Chondrocyte (in vitro differentiated cells): ENCODE measurements around the gene RFX4. TPM values are rescaled to one million over a fixed set of nuclear protein-coding genes. Genes with fewer than 3 reads are reported as not detected.

ENCODE experiments used
- DNase-seq: peaks from one replicate; pipeline ENCODE4 v3.0.0; 2021; ENCODE audit warnings: mixed read lengths, low spot score
- H3K27ac Mint-ChIP-seq: one replicate; pipeline ENCODE4 v1.8.0; 2021; ENCODE audit warnings: mild to moderate bottlenecking, moderate library complexity, mixed read lengths; ENCODE audit not compliant: unreplicated experiment
- H3K27me3 Mint-ChIP-seq: 2 replicates; pipeline ENCODE4 v1.8.0; 2021; ENCODE audit warnings: low read depth, mixed read lengths
- H3K36me3 Mint-ChIP-seq: 2 replicates; pipeline ENCODE4 v1.8.0; 2021; ENCODE audit warnings: low read depth, mixed read lengths
- H3K4me1 Mint-ChIP-seq: 2 replicates; pipeline ENCODE4 v1.8.0; 2021; ENCODE audit warnings: low read depth, mild to moderate bottlenecking, mixed read lengths
- H3K4me3 Mint-ChIP-seq: one replicate; pipeline ENCODE4 v1.8.0; 2021; ENCODE audit warnings: mild to moderate bottlenecking, moderate library complexity, mixed read lengths; ENCODE audit not compliant: unreplicated experiment
- H3K9me3 Mint-ChIP-seq: 2 replicates; pipeline ENCODE4 v1.8.0; 2021; ENCODE audit warnings: low read depth, mixed read lengths
- total RNA-seq: library from RNA; stranded (reverse); gene quantifications from 3 replicates; pipeline ENCODE4 v1.2.1, GENCODE V29; 2021
- TF ChIP-seq, protein P1 (sequence below): fragments of 200-600 bp; sonication (generic); IDR thresholded peaks from 2 replicates; pipeline ENCODE4 v1.5.0; 2021; ENCODE audit warnings: antibody characterized with exemption, mild to moderate bottlenecking, moderate library complexity

The RFX4 gene
- total RNA-seq, 1 donor from 2014 or later: not detected

DNA sequence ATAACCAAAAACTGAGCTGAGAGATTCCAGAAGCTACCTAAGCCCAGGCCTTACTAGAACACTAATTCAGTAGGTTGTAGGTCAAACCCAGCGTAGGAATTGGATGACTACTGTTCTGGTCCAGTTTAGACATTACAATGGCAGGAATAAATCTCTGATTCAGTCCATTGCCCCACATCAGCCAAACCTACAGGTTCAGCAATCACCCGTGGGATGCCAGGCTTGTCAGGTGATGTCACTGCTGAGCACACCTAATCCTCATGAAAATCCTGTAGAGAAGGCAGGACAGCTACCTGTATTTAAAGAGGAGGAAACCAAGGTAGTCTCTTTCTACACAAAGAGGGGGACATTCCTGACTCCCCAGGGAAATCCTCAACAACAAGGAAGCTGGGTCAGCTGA lies 63.7 kb downstream of the RFX4 start:
- peaks cover 15% of the 10 kb centered on the region for H3K4me1 Mint-ChIP-seq
- H3K27me3 Mint-ChIP-seq: no peaks in the 10 kb centered on the region
- DNase-seq: no peak
- H3K36me3 Mint-ChIP-seq: no peaks in the 10 kb centered on the region
- H3K4me3 Mint-ChIP-seq: no peak overlapping the region
- H3K27ac Mint-ChIP-seq: no peak overlapping the region
- TF ChIP-seq, protein P1, sequence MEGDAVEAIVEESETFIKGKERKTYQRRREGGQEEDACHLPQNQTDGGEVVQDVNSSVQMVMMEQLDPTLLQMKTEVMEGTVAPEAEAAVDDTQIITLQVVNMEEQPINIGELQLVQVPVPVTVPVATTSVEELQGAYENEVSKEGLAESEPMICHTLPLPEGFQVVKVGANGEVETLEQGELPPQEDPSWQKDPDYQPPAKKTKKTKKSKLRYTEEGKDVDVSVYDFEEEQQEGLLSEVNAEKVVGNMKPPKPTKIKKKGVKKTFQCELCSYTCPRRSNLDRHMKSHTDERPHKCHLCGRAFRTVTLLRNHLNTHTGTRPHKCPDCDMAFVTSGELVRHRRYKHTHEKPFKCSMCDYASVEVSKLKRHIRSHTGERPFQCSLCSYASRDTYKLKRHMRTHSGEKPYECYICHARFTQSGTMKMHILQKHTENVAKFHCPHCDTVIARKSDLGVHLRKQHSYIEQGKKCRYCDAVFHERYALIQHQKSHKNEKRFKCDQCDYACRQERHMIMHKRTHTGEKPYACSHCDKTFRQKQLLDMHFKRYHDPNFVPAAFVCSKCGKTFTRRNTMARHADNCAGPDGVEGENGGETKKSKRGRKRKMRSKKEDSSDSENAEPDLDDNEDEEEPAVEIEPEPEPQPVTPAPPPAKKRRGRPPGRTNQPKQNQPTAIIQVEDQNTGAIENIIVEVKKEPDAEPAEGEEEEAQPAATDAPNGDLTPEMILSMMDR: no peak
- no peaks in the 10 kb centered on the region for H3K9me3 Mint-ChIP-seq

DNA sequence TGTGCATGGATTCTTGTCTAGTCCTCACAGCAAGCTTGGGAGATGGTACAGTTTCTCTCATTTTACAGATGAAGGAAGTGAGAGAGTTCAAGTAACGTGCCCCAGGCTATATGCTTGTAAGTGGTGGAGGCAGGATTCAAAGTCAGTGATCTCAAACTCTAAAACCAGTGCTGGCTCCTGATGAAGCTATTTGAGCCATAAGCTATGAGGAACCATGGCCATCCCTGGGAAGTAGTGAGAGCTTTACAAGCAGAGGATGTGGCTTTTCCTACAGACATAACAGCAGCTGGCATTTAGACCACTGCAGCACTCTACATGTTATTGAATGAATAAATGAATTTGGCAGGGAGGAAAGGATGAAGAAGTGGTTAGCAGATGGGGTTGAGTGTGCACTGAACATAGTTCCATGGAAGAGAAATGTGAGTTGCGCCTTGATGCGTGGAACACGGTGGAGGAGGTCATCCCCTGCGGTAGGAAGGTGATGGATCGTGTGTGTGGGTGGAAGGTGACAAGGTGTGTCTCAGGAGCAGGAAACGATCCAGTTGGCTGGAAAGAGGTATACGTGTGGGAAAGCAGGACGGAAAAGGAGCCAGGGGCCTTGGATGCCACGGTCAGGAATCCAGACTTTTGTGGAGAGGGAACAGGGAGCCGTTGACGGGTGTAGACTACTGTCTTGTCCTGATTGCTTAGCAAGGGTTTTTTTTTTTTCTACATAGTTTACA lies 65.2 kb downstream of the RFX4 start:
- TF ChIP-seq, protein P1: no peak
- no peak overlapping the region for H3K27ac Mint-ChIP-seq
- DNase-seq: no peak

DNA sequence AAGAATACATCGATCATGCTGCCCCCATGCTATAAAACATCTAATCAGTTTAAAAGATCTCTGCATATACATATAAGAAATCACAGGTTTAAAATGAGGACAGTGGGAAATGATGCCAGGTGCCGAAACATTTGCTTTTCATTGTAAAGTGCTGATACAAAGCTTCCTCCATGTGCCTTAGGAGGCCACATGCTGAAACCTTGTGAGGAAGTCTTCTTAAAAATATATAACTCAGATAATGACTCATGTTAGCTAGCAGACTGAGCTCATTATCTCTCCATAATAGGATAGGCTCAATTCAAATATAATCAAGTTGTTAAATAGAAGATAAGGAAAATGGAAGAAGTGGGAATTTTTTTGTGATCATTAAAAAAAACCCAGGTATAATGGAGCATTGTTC lies 65.9 kb downstream of the RFX4 start:
- Mint-ChIP-seq H3K4me3 (no peak overlapping the region), H3K36me3 (no peaks in the 10 kb centered on the region), H3K9me3 (no peaks in the 10 kb centered on the region), H3K27me3 (no peaks in the 10 kb centered on the region), H3K27ac (no peak overlapping the region), H3K4me1 (peaks cover 13% of the 10 kb centered on the region)
- no peak for DNase-seq
- TF ChIP-seq, protein P1: no peak

More for the DNA sequence above, 65.2 kb downstream of the RFX4 start:
- H3K36me3 Mint-ChIP-seq: no peaks in the 10 kb centered on the region
- H3K4me1 Mint-ChIP-seq: peaks cover 15% of the 10 kb centered on the region
- H3K9me3 Mint-ChIP-seq: no peaks in the 10 kb centered on the region
- no peak overlapping the region for H3K4me3 Mint-ChIP-seq
- H3K27me3 Mint-ChIP-seq: no peaks in the 10 kb centered on the region

DNA sequence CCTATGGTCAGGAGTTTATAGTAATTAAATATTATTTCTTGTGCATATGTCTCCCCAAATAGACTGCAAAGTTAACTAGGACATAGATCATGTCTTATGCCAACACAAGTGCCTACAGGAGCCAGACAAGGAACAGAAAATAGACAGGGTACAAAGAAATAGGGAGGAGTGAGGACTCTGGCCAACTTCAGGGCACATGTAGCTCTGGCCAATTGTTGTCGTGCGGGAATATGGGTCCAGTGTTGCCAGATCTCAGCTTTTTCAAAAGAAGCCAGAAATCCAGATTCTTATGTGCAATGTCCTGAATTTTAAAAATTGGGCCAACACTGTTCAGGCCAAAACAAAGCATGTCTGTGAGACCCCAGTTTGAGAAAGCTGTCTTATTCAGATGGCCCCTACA lies 68.7 kb downstream of the RFX4 start:
- TF ChIP-seq, protein P1: no peak
- no peak for DNase-seq
- Mint-ChIP-seq H3K4me1 (no peaks in the 10 kb centered on the region), H3K9me3 (no peaks in the 10 kb centered on the region), H3K36me3 (no peaks in the 10 kb centered on the region), H3K27me3 (peaks cover 7% of the 10 kb centered on the region), H3K4me3 (no peak overlapping the region), H3K27ac (no peak overlapping the region)

DNA sequence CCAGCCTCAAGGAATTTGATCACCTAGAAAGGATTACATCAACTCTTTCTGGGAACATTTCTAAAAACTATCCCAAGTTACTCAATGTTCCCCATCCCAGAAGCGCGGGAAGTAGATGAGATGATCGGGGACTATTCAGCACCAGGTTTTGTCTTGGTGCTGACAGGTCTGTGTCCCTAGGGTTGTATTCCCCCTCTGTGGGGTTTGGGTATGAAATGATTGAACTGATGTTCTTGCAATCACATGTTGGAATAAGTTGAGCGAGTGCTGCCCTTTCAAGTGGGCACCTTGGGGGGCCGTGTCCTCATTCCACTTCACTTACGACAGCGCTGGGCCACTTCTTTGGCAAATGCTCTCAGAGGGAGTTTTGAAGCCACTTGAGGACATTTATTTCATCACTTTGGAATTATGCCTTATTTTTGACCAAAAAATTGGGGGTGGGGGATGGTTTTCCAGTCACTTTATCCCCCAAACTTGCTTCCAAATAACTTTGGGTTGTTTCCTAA lies 69.8 kb downstream of the RFX4 start:
- H3K4me3 Mint-ChIP-seq: no peak overlapping the region
- no peak for DNase-seq
- peaks cover 14% of the 10 kb centered on the region for H3K27me3 Mint-ChIP-seq
- no peak overlapping the region for H3K27ac Mint-ChIP-seq
- H3K9me3 Mint-ChIP-seq: no peaks in the 10 kb centered on the region
- no peaks in the 10 kb centered on the region for H3K36me3 Mint-ChIP-seq
- H3K4me1 Mint-ChIP-seq: no peaks in the 10 kb centered on the region
- TF ChIP-seq, protein P1: no peak
